PC-9 (cell line): ENCODE data around the gene SGK1.

ENCODE experiments used
- CTCF ChIP-seq: fragments of 200-600 bp; sonication (generic); conservative IDR thresholded peaks from 2 replicates; pipeline ENCODE4 v1.6.1; 2017; ENCODE audit warnings: mixed run types, antibody characterized with exemption, mild to moderate bottlenecking, moderate library complexity
- EZH2 ChIP-seq: fragments of 200-600 bp; sonication (generic); IDR thresholded peaks from 2 replicates; pipeline ENCODE4 v1.8.0; 2017; ENCODE audit warnings: antibody characterized with exemption, low read depth

DNA sequence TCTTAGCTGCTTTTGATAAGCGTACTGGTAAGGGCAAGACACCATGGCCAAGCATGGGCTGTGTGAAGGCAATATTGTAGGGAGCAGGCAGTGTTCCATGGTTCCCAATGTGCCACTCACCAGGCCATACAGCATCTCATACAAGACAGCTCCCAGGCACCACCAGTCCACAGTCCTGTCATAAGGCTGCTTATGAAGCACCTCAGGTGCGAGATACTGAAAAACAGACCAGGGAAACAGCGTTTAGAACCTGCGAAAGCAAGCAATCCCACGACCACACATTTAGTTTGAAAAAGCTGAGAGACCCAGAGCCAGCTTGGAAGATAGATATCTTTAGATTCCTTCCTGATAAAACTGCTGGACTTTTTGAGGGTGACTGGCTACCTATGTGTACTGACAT lies 146.4 kb downstream of the SGK1 start:
- TF ChIP-seq CTCF (no peak), EZH2 (no peak)
